GM20000 (cell line): ENCODE results near the gene ELMO2.

Experiments
- DNase-seq: peaks from one replicate; pipeline ENCODE4 v3.0.0; 2012; ENCODE audit warnings: low spot score
- CTCF ChIP-seq: IDR thresholded peaks from 2 replicates; pipeline ENCODE4 v1.5.1; 2012; ENCODE audit warnings: mild to moderate bottlenecking, control low read depth; ENCODE audit errors: extremely low read depth, missing control alignments

The ELMO2 gene

GRCh38 chr20:46407671-46407996, 1.2 kb upstream of the ELMO2 start:
- TF ChIP-seq CTCF = no peak

GRCh38 chr20:46406986-46407670, 713 bp upstream of the ELMO2 start:
- peak; percentile 55 for DNase-seq

More at GRCh38 chr20:46407671-46407996, 1.2 kb upstream of the ELMO2 start:
- no peak for DNase-seq

GRCh38 chr20:46402331-46402811, 4.0 kb downstream of the ELMO2 start:
- DNase-seq = no peak
- no peak for TF ChIP-seq CTCF

More at GRCh38 chr20:46406986-46407670, 713 bp upstream of the ELMO2 start:
- no peak for TF ChIP-seq CTCF

- no peak for TF ChIP-seq CTCF
- DNase-seq = peak; percentile 41
Measured at GRCh38 chr20:46401478-46401860, 4.9 kb downstream of the ELMO2 start.

- no peak for DNase-seq
- no peak for TF ChIP-seq CTCF
Measured at GRCh38 chr20:46400828-46401477, 5.5 kb downstream of the ELMO2 start.

GRCh38 chr20:46400253-46400652, 6.2 kb downstream of the ELMO2 start:
- DNase-seq = no peak
- no peak for TF ChIP-seq CTCF

GRCh38 chr20:46399401-46399800, 7.0 kb downstream of the ELMO2 start:
- DNase-seq = no peak

More at GRCh38 chr20:46399401-46399800, 7.0 kb downstream of the ELMO2 start:
- TF ChIP-seq CTCF = no peak
